ENCODE measurements around the gene TGM1.

The TGM1 gene

DNA sequence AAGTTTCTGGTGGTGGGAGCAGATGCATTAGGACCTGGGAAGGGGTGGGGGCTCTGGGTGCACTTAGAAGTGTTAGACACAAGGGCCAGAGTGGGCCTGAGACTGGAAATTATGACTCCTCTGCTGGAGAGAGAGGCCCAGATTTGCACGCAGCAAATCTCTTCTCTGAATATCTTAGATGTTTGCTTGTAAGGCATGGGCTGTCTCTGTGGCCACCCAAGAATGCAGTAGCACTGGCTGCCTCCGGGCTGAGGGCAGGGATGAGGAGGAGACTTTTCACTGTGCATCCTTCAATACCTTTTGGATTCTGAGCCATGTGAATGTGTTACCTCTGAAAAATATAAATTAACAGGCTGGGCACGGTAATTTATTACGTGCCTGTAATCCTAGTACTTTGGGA is 22.4 kb upstream of the TGM1 start:
- no peak overlapping the region for H3K4me3 ChIP-seq (ENCODE audit: low read depth, low read length)
- no peak for DNase-seq (ENCODE audit: low read depth)
- TF ChIP-seq MYC (IDR thresholded peaks at IDR 0.05; ENCODE audit: low read depth, low read length) (no peak), POLR2A (IDR thresholded peaks at IDR 0.05; ENCODE audit: extremely low read depth, insufficient read length) (no peak)
- TF ChIP-seq, protein P1, sequence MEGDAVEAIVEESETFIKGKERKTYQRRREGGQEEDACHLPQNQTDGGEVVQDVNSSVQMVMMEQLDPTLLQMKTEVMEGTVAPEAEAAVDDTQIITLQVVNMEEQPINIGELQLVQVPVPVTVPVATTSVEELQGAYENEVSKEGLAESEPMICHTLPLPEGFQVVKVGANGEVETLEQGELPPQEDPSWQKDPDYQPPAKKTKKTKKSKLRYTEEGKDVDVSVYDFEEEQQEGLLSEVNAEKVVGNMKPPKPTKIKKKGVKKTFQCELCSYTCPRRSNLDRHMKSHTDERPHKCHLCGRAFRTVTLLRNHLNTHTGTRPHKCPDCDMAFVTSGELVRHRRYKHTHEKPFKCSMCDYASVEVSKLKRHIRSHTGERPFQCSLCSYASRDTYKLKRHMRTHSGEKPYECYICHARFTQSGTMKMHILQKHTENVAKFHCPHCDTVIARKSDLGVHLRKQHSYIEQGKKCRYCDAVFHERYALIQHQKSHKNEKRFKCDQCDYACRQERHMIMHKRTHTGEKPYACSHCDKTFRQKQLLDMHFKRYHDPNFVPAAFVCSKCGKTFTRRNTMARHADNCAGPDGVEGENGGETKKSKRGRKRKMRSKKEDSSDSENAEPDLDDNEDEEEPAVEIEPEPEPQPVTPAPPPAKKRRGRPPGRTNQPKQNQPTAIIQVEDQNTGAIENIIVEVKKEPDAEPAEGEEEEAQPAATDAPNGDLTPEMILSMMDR (IDR thresholded peaks at IDR 0.05; ENCODE audit: low read depth, low read length): no peak
- TF ChIP-seq, protein P2, sequence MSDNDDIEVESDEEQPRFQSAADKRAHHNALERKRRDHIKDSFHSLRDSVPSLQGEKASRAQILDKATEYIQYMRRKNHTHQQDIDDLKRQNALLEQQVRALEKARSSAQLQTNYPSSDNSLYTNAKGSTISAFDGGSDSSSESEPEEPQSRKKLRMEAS (IDR thresholded peaks at IDR 0.05; ENCODE audit: low read depth, low read length): no peak

DNA sequence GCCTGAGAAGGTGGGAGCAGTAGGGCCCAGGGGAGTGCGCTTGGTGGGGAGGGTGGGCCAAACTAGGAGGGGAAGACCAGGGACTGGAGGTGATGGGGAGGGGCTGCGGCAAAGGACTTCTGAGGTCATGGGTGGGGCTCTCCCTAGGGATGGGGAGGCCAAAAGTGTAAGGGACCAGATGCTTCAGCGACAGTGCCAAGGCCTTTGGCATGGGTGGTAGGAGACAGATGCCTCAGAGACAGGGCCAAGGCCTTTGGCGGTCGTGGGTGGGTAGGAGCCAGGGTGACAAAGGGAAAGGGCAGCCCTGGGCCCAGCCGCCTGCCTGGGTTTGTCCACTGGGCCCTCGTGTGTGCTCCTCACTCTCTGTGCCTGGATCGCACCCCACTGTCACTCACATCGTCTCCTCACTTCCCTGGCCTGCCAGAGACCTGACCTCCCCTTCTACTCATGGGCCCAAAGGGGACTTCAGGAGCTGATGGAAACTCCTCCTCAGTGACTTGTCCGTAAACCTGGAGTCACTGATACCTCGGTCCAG is 21.6 kb upstream of the TGM1 start:
- TF ChIP-seq, protein P1 (IDR thresholded peaks at IDR 0.05; ENCODE audit: low read depth, low read length): no peak
- TF ChIP-seq, protein P2 (IDR thresholded peaks at IDR 0.05; ENCODE audit: low read depth, low read length): no peak
- TF ChIP-seq MYC (IDR thresholded peaks at IDR 0.05; ENCODE audit: low read depth, low read length): no peak
- TF ChIP-seq POLR2A (IDR thresholded peaks at IDR 0.05; ENCODE audit: extremely low read depth, insufficient read length): no peak
- DNase-seq (ENCODE audit: low read depth): no peak
- no peak overlapping the region for H3K4me3 ChIP-seq (ENCODE audit: low read depth, low read length)

DNA sequence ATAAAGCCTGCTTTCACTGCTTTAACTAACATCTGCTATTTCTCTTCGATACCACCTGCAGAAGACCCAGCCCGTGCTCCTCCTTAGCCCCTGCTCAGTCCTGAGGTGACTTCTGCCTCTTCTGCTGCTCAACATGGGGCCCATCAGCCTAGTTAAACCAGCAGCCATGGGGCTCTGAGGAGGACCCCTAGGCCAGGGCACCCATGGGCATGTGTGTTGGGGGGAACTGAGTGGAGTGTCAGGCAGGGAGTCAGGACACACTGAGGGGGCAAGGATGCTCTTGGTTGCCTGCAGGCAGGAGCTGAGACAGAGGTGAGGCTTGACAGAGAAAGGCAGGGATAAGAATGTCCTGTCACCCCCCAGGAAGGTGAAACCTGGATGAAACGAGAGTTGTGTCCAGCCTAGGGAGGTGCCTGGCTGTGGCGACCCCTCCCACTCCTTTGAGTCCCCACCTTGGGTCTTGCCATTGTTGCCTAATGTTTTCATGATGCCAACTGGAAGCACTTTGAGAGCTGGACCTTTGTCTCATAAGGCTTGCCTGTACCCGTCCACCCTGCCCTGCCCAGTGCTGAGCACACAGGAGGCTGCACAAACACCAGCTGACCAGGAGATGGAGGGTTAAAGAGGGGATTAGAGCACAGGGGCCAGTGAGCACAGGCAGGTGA is 21.0 kb upstream of the TGM1 start:
- no peak for TF ChIP-seq MYC (IDR thresholded peaks at IDR 0.05; ENCODE audit: low read depth, low read length)
- TF ChIP-seq, protein P2 (IDR thresholded peaks at IDR 0.05; ENCODE audit: low read depth, low read length): no peak
- no peak for TF ChIP-seq POLR2A (IDR thresholded peaks at IDR 0.05; ENCODE audit: extremely low read depth, insufficient read length)
- TF ChIP-seq, protein P1 (IDR thresholded peaks at IDR 0.05; ENCODE audit: low read depth, low read length): no peak
- H3K4me3 ChIP-seq (ENCODE audit: low read depth, low read length): no peak overlapping the region
- DNase-seq (ENCODE audit: low read depth): no peak

DNA sequence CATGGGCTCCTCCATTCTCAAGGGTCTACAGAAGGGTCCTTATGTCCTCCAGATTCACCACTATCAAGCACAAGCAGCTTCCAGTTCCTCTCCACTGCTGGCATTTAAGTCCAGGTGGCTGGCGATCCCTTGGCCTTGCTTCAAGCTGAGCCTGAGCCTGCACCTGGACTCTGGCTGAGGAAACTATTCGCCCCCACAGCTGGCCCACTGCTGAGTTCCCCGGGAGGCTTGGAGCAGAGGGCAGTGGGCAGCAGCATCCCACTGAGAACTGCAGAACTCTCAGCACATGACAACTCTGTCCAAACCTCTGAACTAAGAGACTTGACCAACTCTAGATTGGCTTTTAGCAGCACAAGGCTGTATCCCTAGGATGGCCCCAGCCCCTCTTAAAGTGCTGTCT is 19.8 kb upstream of the TGM1 start:
- TF ChIP-seq, protein P2 (IDR thresholded peaks at IDR 0.05; ENCODE audit: low read depth, low read length): no peak
- TF ChIP-seq POLR2A (IDR thresholded peaks at IDR 0.05; ENCODE audit: extremely low read depth, insufficient read length) (no peak), MYC (IDR thresholded peaks at IDR 0.05; ENCODE audit: low read depth, low read length) (no peak)
- TF ChIP-seq, protein P1 (IDR thresholded peaks at IDR 0.05; ENCODE audit: low read depth, low read length): no peak
- no peak for DNase-seq (ENCODE audit: low read depth)
- H3K4me3 ChIP-seq (ENCODE audit: low read depth, low read length): no peak overlapping the region

DNA sequence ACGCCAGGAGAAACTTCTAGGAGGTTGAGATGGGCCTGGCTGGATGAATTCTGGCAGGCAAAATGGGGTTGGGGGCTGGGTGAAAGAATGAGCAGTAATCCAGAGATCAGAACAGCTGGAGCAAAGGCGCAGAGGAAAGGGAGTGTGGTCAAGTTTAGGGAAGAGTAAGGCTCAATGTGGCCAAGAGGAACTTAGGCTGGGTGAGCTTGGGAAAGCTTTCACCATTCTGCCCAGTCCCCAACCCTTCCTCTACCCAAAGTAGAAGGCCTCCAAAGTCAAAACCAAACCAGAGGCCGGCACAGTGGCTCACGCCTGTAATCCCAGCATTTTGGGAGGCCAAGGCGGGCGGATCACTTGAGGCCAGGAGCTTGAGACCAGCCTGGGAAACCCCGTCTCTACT is 18.7 kb upstream of the TGM1 start:
- TF ChIP-seq, protein P1 (IDR thresholded peaks at IDR 0.05; ENCODE audit: low read depth, low read length): no peak
- no peak for TF ChIP-seq POLR2A (IDR thresholded peaks at IDR 0.05; ENCODE audit: extremely low read depth, insufficient read length)
- TF ChIP-seq, protein P2 (IDR thresholded peaks at IDR 0.05; ENCODE audit: low read depth, low read length): no peak
- H3K4me3 ChIP-seq (ENCODE audit: low read depth, low read length): no peak overlapping the region
- DNase-seq (ENCODE audit: low read depth): no peak
